Liver (tissue), 3 donors: ENCODE measurements around the gene PRPH.

Experiments used
- ATF3 ChIP-seq: IDR thresholded peaks from 2 replicates; pipeline ENCODE4 v1.6.1; 2016; ENCODE audit warnings: antibody characterized with exemption
- CTCF ChIP-seq: fragments of 150-350 bp; IDR thresholded peaks from 2 replicates; pipeline ENCODE4 v1.5.1; 2017; ENCODE audit warnings: improper control_type of control experiment, low read depth, low read length; ENCODE audit not compliant: missing input control
- FOXA1 ChIP-seq: IDR thresholded peaks from 2 replicates; pipeline ENCODE4 v1.6.1; 2016; ENCODE audit warnings: antibody characterized with exemption
- HNF4A ChIP-seq, 2 donors: conservative IDR thresholded peaks; 2 replicates each; pipeline ENCODE4 v1.6.1; 2016; ENCODE audit warnings: antibody characterized with exemption in 2 of 2, mild to moderate bottlenecking in 2 of 2
- RAD21 ChIP-seq, 2 donors: IDR thresholded peaks; 2 replicates each; pipeline ENCODE4 v1.6.1; 2016; ENCODE audit warnings: antibody characterized with exemption in 2 of 2, mild to moderate bottlenecking in 2 of 2
- RXRA ChIP-seq, 2 donors: IDR thresholded peaks; 2 replicates each; pipeline ENCODE4 v1.6.1; 2017 to 2018; ENCODE audit warnings: antibody characterized with exemption in 2 of 2, mild to moderate bottlenecking in 1 of 2
- YY1 ChIP-seq: IDR thresholded peaks from 2 replicates; pipeline ENCODE4 v1.6.1; 2016; ENCODE audit warnings: antibody characterized with exemption, mild to moderate bottlenecking
- TF ChIP-seq, protein P1 (sequence below): IDR thresholded peaks from 2 replicates; pipeline ENCODE4 v1.6.1; 2016; ENCODE audit warnings: antibody characterized with exemption
- TF ChIP-seq, protein P2 (sequence below): IDR thresholded peaks from 2 replicates; pipeline ENCODE4 v1.6.1; 2016; ENCODE audit warnings: antibody characterized with exemption
- TF ChIP-seq, protein P3 (sequence below): IDR thresholded peaks from 2 replicates; pipeline ENCODE4 v1.6.1; 2016; ENCODE audit warnings: antibody characterized with exemption, mild to moderate bottlenecking
- donor health status: healthy.
- donor health status: healthy.

- TF ChIP-seq CTCF, result no peak
- TF ChIP-seq, protein P1, sequence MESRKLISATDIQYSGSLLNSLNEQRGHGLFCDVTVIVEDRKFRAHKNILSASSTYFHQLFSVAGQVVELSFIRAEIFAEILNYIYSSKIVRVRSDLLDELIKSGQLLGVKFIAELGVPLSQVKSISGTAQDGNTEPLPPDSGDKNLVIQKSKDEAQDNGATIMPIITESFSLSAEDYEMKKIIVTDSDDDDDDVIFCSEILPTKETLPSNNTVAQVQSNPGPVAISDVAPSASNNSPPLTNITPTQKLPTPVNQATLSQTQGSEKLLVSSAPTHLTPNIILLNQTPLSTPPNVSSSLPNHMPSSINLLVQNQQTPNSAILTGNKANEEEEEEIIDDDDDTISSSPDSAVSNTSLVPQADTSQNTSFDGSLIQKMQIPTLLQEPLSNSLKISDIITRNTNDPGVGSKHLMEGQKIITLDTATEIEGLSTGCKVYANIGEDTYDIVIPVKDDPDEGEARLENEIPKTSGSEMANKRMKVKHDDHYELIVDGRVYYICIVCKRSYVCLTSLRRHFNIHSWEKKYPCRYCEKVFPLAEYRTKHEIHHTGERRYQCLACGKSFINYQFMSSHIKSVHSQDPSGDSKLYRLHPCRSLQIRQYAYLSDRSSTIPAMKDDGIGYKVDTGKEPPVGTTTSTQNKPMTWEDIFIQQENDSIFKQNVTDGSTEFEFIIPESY, result no peak
- TF ChIP-seq FOXA1, result no peak
- TF ChIP-seq HNF4A (conservative IDR thresholded peaks at IDR 0.05), result no peak
- no peak for TF ChIP-seq ATF3
- no peak for TF ChIP-seq YY1
- TF ChIP-seq, protein P2, sequence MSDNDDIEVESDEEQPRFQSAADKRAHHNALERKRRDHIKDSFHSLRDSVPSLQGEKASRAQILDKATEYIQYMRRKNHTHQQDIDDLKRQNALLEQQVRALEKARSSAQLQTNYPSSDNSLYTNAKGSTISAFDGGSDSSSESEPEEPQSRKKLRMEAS, result no peak
- TF ChIP-seq, protein P3, sequence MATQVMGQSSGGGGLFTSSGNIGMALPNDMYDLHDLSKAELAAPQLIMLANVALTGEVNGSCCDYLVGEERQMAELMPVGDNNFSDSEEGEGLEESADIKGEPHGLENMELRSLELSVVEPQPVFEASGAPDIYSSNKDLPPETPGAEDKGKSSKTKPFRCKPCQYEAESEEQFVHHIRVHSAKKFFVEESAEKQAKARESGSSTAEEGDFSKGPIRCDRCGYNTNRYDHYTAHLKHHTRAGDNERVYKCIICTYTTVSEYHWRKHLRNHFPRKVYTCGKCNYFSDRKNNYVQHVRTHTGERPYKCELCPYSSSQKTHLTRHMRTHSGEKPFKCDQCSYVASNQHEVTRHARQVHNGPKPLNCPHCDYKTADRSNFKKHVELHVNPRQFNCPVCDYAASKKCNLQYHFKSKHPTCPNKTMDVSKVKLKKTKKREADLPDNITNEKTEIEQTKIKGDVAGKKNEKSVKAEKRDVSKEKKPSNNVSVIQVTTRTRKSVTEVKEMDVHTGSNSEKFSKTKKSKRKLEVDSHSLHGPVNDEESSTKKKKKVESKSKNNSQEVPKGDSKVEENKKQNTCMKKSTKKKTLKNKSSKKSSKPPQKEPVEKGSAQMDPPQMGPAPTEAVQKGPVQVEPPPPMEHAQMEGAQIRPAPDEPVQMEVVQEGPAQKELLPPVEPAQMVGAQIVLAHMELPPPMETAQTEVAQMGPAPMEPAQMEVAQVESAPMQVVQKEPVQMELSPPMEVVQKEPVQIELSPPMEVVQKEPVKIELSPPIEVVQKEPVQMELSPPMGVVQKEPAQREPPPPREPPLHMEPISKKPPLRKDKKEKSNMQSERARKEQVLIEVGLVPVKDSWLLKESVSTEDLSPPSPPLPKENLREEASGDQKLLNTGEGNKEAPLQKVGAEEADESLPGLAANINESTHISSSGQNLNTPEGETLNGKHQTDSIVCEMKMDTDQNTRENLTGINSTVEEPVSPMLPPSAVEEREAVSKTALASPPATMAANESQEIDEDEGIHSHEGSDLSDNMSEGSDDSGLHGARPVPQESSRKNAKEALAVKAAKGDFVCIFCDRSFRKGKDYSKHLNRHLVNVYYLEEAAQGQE, result no peak
- TF ChIP-seq RXRA (IDR thresholded peaks at IDR 0.05), result no peak
- TF ChIP-seq RAD21 (IDR thresholded peaks at IDR 0.05), result no peak
Measured at GRCh38 chr12:49260166-49260565, 34.8 kb upstream of the PRPH start.
